ENCODE results near the gene SYP. TPM values are rescaled to one million over a fixed set of nuclear protein-coding genes. Genes with fewer than 3 reads are reported as not detected.

SYP gene
- total and polyA plus RNA-seq, 10 of the 15 experiments (the other 5 are each of a cell fraction or from before 2014, with no cell fraction given): 0.34 to 1.7 (median 0.74) TPM

- Histone ChIP-seq H4K20me1 (ENCODE audit: control insufficient read depth, insufficient read depth) (no peaks in the 10 kb centered on the region), H2AFZ (ENCODE audit: control insufficient read depth, low read depth, low read length) (no peak overlapping the region), H3K27me3 (replicated peaks in 1 of 2; ENCODE audit: control insufficient read depth in 2 of 2, insufficient read depth in 2 of 2, low read length in 1 of 2) (no peaks in the 10 kb centered on the region), H3K4me1 (ENCODE audit: control insufficient read depth, insufficient read depth, low read length) (no peaks in the 10 kb centered on the region), H3K36me3 (ENCODE audit: control insufficient read depth in 2 of 2, insufficient read depth in 2 of 2, low read length in 1 of 2) (peaks cover 0 to 2% of the 10 kb centered on the region in 2 experiments; a peak in 1 of 4 replicates), H3K9me3 (replicated peaks; ENCODE audit: control insufficient read depth, insufficient read depth, low read length) (no peaks in the 10 kb centered on the region), H3K27ac (ENCODE audit: control insufficient read depth, insufficient read depth) (no peak overlapping the region), H3K4me2 (ENCODE audit: control insufficient read depth, insufficient read depth) (no peak overlapping the region), H3K4me3 (no peak overlapping the region), H3K9ac (ENCODE audit: control insufficient read depth, insufficient read depth, low read length) (no peak overlapping the region), H3K79me2 (ENCODE audit: control insufficient read depth, insufficient read depth, low read length) (no peaks in the 10 kb centered on the region)
- 54% methylated on average over 7 of the region's 9 CpGs for WGBS (ENCODE audit: insufficient coverage, insufficient replicate concordance, low lambda C conversion rate, missing lambda C conversion rate)
- BruUV-seq (replicated peaks): no TSS peak
- ATAC-seq: no peak
- CTCF ChIA-PET: no interaction called here
- POLR2A ChIA-PET: no interaction called here
- RAD21 ChIA-PET (ENCODE audit: unreplicated experiment): no interaction called here
- no peak for FAIRE-seq
- no peak for TF ChIP-seq EP300 (IDR thresholded peaks at IDR 0.05; ENCODE audit: borderline replicate concordance in 1 of 2, control insufficient read depth in 1 of 2, low read depth in 2 of 2, low read length in 2 of 2)
- no peak for TF ChIP-seq YBX1 (IDR thresholded peaks at IDR 0.05)
- TF ChIP-seq KAT2A (conservative IDR thresholded peaks at IDR 0.05; ENCODE audit: control insufficient read depth, low read depth, low read length): no peak
- TF ChIP-seq SUZ12 (IDR thresholded peaks at IDR 0.05; ENCODE audit: unreplicated experiment): no peak
- TF ChIP-seq NBN (IDR thresholded peaks at IDR 0.05): no peak
- intact Hi-C loops (cut with micrococcal nuclease; ENCODE audit: unreplicated experiment) (no loop called here), in situ Hi-C loops (cut with MboI) (no loop called here)
- DNase-seq (ENCODE audit: low read depth, low spot score): no peak
- SMC1A ChIA-PET (ENCODE audit: uncharacterized antibody, unreplicated experiment): no interaction called here
These were observed 49.6 kb upstream of the SYP start for GRCh38 chrX:49249616-49250015.

GRCh38 chrX:49249071-49249470, 49.1 kb upstream of the SYP start:
- FAIRE-seq: no peak
- H3K36me3 ChIP-seq (ENCODE audit: control insufficient read depth in 2 of 2, insufficient read depth in 2 of 2, low read length in 1 of 2): peaks cover 0 to 2% of the 10 kb centered on the region in 2 experiments; a peak in 1 of 4 replicates
- H3K9me3 ChIP-seq (replicated peaks; ENCODE audit: control insufficient read depth, insufficient read depth, low read length): no peaks in the 10 kb centered on the region
- no peak overlapping the region for H3K4me2 ChIP-seq (ENCODE audit: control insufficient read depth, insufficient read depth)
- H3K4me1 ChIP-seq (ENCODE audit: control insufficient read depth, insufficient read depth, low read length): no peaks in the 10 kb centered on the region
- ChIA-PET CTCF (no interaction called here), RAD21 (ENCODE audit: unreplicated experiment) (no interaction called here), SMC1A (ENCODE audit: uncharacterized antibody, unreplicated experiment) (no interaction called here), POLR2A (no interaction called here)
- no TSS peak for BruUV-seq (replicated peaks)
- intact Hi-C loops (cut with micrococcal nuclease; ENCODE audit: unreplicated experiment): no loop called here
- no peaks in the 10 kb centered on the region for H4K20me1 ChIP-seq (ENCODE audit: control insufficient read depth, insufficient read depth)
- no peak overlapping the region for H2AFZ ChIP-seq (ENCODE audit: control insufficient read depth, low read depth, low read length)
- 68% methylated on average over 6 of the region's 6 CpGs for WGBS (ENCODE audit: insufficient coverage, insufficient replicate concordance, low lambda C conversion rate, missing lambda C conversion rate)
- no peak overlapping the region for H3K4me3 ChIP-seq
- no peak overlapping the region for H3K9ac ChIP-seq (ENCODE audit: control insufficient read depth, insufficient read depth, low read length)
- in situ Hi-C loops (cut with MboI): no loop called here
- DNase-seq (ENCODE audit: low read depth, low spot score): no peak
- no peaks in the 10 kb centered on the region for H3K27me3 ChIP-seq (replicated peaks in 1 of 2; ENCODE audit: control insufficient read depth in 2 of 2, insufficient read depth in 2 of 2, low read length in 1 of 2)
- ATAC-seq: no peak
- H3K79me2 ChIP-seq (ENCODE audit: control insufficient read depth, insufficient read depth, low read length): no peaks in the 10 kb centered on the region
- no peak overlapping the region for H3K27ac ChIP-seq (ENCODE audit: control insufficient read depth, insufficient read depth)
- no peak for TF ChIP-seq SP1 (IDR thresholded peaks at IDR 0.05; ENCODE audit: low read depth, low read length)
- TF ChIP-seq NBN (IDR thresholded peaks at IDR 0.05): no peak
- TF ChIP-seq ZNF384 (IDR thresholded peaks at IDR 0.05; ENCODE audit: borderline replicate concordance, low read depth, low read length): no peak
- TF ChIP-seq ATF7 (IDR thresholded peaks at IDR 0.05; ENCODE audit: low read depth): no peak
- TF ChIP-seq NFIC (IDR thresholded peaks at IDR 0.05; ENCODE audit: low read depth, low read length): no peak
- TF ChIP-seq SUZ12 (IDR thresholded peaks at IDR 0.05; ENCODE audit: unreplicated experiment): no peak
- TF ChIP-seq CBX3 (IDR thresholded peaks at IDR 0.05; ENCODE audit: borderline replicate concordance, low read depth): no peak
- no peak for TF ChIP-seq BHLHE40 (IDR thresholded peaks at IDR 0.05; ENCODE audit: borderline replicate concordance in 1 of 2, low read depth in 2 of 2, low read length in 1 of 2)
- no peak for TF ChIP-seq ETV6 (conservative IDR thresholded peaks at IDR 0.05 in 1 of 2, IDR thresholded peaks at IDR 0.05 in 1 of 2; ENCODE audit: borderline replicate concordance in 1 of 2, low read depth in 1 of 2)
- no peak for TF ChIP-seq PAX8 (IDR thresholded peaks at IDR 0.05)
- no peak for TF ChIP-seq SRF (IDR thresholded peaks at IDR 0.05; ENCODE audit: low read depth in 2 of 2, low read length in 2 of 2)
- TF ChIP-seq GATAD2B (conservative IDR thresholded peaks at IDR 0.05; ENCODE audit: low read depth): no peak
- no peak for TF ChIP-seq BCL3 (IDR thresholded peaks at IDR 0.05; ENCODE audit: borderline replicate concordance, insufficient read depth, low read depth, low read length, poor library complexity, severe bottlenecking)
- no peak for TF ChIP-seq ESRRA (IDR thresholded peaks at IDR 0.05; ENCODE audit: low read length)
- TF ChIP-seq NFYA (IDR thresholded peaks at IDR 0.05; ENCODE audit: borderline replicate concordance, low read depth, low read length): no peak
- no peak for TF ChIP-seq ZNF24 (IDR thresholded peaks at IDR 0.05)

All from GM12878 (cell line).